ENCODE results near the gene WASHC2C. TPM values are rescaled to one million over a fixed set of nuclear protein-coding genes. Genes with fewer than 3 reads are reported as not detected.
"Not testable (repeated sequence)": the region's sequence is repeated elsewhere in the genome, so short reads cannot be mapped to it uniquely, and the experiment has no call there.

Gene WASHC2C
- total RNA-seq, 1 donor from 2014 or later: 49.1 TPM

- H3K27me3 ChIP-seq (ENCODE audit: control insufficient read depth, insufficient read depth, low read length); H3K4me3 ChIP-seq (ENCODE audit: low read depth, low read length); DNase-seq (ENCODE audit: low read depth); H3K36me3 ChIP-seq (ENCODE audit: control insufficient read depth, insufficient read depth, low read length): not testable (repeated sequence)
Observed at GRCh38 chr10:45753979-45754495, 27.0 kb downstream of the WASHC2C start.

GRCh38 chr10:45755083-45755482, 28.0 kb downstream of the WASHC2C start:
- H3K4me3 ChIP-seq (ENCODE audit: low read depth, low read length); DNase-seq (ENCODE audit: low read depth); H3K36me3 ChIP-seq (ENCODE audit: control insufficient read depth, insufficient read depth, low read length); H3K27me3 ChIP-seq (ENCODE audit: control insufficient read depth, insufficient read depth, low read length): not testable (repeated sequence)

- H3K4me3 ChIP-seq (ENCODE audit: low read depth, low read length); DNase-seq (ENCODE audit: low read depth); H3K27me3 ChIP-seq (ENCODE audit: control insufficient read depth, insufficient read depth, low read length); H3K36me3 ChIP-seq (ENCODE audit: control insufficient read depth, insufficient read depth, low read length): not testable (repeated sequence)
Observed at GRCh38 chr10:45756065-45756464, 29.0 kb downstream of the WASHC2C start.

GRCh38 chr10:45757661-45758396, 30.8 kb downstream of the WASHC2C start:
- not testable (repeated sequence) for H3K4me3 ChIP-seq (ENCODE audit: low read depth, low read length); H3K27me3 ChIP-seq (ENCODE audit: control insufficient read depth, insufficient read depth, low read length); H3K36me3 ChIP-seq (ENCODE audit: control insufficient read depth, insufficient read depth, low read length); DNase-seq (ENCODE audit: low read depth)

GRCh38 chr10:45761622-45762021, 34.6 kb downstream of the WASHC2C start:
- H3K27me3 ChIP-seq (ENCODE audit: control insufficient read depth, insufficient read depth, low read length); H3K4me3 ChIP-seq (ENCODE audit: low read depth, low read length); H3K36me3 ChIP-seq (ENCODE audit: control insufficient read depth, insufficient read depth, low read length); DNase-seq (ENCODE audit: low read depth): not testable (repeated sequence)

- DNase-seq (ENCODE audit: low read depth); H3K36me3 ChIP-seq (ENCODE audit: control insufficient read depth, insufficient read depth, low read length); H3K27me3 ChIP-seq (ENCODE audit: control insufficient read depth, insufficient read depth, low read length); H3K4me3 ChIP-seq (ENCODE audit: low read depth, low read length): not testable (repeated sequence)
Observed at GRCh38 chr10:45763037-45763436, 36.0 kb downstream of the WASHC2C start.

DNA sequence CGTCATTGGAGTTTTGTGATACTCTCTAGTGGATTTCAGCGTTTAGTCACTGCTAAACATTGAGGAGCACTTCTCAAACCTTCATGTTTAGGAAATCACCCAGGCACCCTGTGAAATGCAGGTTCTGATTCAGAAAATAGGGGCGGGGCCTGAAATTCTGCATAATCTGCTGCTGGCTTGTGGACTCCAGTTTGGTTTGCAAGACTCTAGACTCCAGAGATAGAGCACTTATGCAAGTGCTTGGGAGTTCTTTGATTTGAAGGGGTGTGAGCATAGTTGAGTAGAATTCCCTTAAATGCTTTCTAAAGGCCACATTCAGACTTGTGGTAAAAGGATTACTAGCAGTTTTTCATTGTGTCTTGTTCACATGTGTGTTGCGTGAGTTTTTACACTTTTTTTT, 41.3 kb downstream of the WASHC2C start:
- not testable (repeated sequence) for H3K36me3 ChIP-seq (ENCODE audit: control insufficient read depth, insufficient read depth, low read length); DNase-seq (ENCODE audit: low read depth); H3K27me3 ChIP-seq (ENCODE audit: control insufficient read depth, insufficient read depth, low read length); H3K4me3 ChIP-seq (ENCODE audit: low read depth, low read length)

DNA sequence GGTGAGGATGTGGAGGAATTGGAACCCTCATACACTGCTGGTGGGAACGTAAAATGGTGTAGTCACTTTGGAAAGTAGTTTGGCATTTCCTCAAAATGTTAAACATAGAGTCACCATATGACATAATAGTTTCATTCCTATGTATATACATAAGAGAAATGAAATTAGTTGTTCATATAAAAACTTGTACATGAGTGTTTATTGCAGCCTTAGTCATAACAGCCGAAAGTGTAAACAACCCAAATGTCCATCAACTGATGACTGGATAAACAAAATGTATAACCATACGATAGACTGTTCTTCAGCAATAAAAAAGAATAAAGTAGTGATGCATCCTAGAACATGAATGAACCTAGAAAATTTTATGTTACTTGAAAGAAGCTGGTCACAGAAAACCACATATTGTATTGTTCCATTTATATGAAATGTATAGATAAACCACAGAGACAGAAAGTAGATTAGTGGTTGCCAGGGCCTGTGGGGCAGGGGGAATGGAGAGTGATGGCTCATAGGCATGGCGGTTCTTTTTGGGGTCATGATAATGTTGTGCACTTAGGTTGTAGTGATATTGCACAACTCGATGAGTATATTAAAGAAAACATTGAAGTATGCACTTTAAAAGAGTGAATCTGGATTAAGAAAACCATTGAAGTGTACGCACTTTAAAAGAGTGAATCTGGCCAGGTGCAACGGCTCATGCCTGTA, 44.8 kb downstream of the WASHC2C start:
- H3K4me3 ChIP-seq (ENCODE audit: low read depth, low read length); H3K27me3 ChIP-seq (ENCODE audit: control insufficient read depth, insufficient read depth, low read length); H3K36me3 ChIP-seq (ENCODE audit: control insufficient read depth, insufficient read depth, low read length); DNase-seq (ENCODE audit: low read depth): not testable (repeated sequence)

DNA sequence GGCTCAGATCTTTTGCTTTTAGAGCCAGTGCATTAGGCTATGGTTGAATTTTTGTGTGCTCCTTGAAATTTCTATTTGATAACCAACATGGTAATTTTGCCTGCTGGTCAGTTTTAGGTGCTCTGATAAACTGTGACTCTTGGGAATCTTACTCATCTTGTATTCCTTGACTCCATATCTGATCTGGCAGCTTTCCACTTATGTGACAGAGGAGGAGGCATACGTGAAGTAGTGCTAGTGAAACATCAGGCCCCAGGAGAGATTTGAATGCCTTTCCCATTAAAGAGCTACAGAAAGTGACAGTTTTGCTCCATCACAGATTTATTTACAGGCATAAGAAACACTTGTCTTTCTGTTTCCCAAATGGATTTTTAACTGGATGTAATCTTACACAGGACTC, 59.2 kb downstream of the WASHC2C start:
- not testable (repeated sequence) for DNase-seq (ENCODE audit: low read depth); H3K36me3 ChIP-seq (ENCODE audit: control insufficient read depth, insufficient read depth, low read length); H3K27me3 ChIP-seq (ENCODE audit: control insufficient read depth, insufficient read depth, low read length); H3K4me3 ChIP-seq (ENCODE audit: low read depth, low read length)

GRCh38 chr10:45787212-45787741, 60.2 kb downstream of the WASHC2C start:
- DNase-seq (ENCODE audit: low read depth); H3K36me3 ChIP-seq (ENCODE audit: control insufficient read depth, insufficient read depth, low read length); H3K27me3 ChIP-seq (ENCODE audit: control insufficient read depth, insufficient read depth, low read length); H3K4me3 ChIP-seq (ENCODE audit: low read depth, low read length): not testable (repeated sequence)

GRCh38 chr10:45789991-45790390, 62.9 kb downstream of the WASHC2C start:
- not testable (repeated sequence) for H3K4me3 ChIP-seq (ENCODE audit: low read depth, low read length); DNase-seq (ENCODE audit: low read depth); H3K36me3 ChIP-seq (ENCODE audit: control insufficient read depth, insufficient read depth, low read length); H3K27me3 ChIP-seq (ENCODE audit: control insufficient read depth, insufficient read depth, low read length)

DNA sequence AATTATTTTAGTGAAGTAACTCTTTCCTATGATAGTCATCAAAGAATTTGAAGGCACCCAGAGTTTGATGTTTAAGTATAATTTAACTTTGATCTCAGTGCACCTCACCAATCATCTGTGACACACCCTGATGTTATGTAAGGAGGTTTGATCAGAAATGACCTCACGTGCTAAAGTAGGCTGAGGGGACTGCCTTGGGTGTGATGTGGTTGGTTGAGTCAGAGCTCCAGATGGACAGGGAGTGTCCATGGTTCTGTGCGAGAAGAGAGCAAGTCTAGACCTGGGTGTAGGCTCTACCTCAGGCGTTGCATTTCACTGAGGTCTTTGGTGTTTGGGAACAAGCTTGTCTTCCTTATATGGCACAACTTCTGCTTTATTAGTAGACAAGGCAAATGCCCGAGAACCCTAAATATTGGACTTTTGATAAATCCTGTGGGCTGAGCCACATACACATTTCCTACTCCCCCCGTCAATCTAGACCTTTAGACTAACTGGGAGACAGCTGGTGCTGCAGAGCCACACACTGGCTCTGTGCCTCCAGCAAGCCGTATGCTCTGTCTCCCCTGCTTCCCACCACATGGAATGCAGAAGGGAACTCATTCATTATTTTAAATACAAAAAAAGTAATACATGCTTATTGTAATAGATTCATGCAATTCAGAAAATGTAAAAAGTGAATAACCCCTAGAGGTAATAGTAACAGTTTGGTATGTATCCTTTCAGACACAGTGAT, 63.8 kb downstream of the WASHC2C start:
- H3K27me3 ChIP-seq (ENCODE audit: control insufficient read depth, insufficient read depth, low read length); DNase-seq (ENCODE audit: low read depth); H3K36me3 ChIP-seq (ENCODE audit: control insufficient read depth, insufficient read depth, low read length); H3K4me3 ChIP-seq (ENCODE audit: low read depth, low read length): not testable (repeated sequence)

- H3K36me3 ChIP-seq (ENCODE audit: control insufficient read depth, insufficient read depth, low read length); H3K4me3 ChIP-seq (ENCODE audit: low read depth, low read length); H3K27me3 ChIP-seq (ENCODE audit: control insufficient read depth, insufficient read depth, low read length); DNase-seq (ENCODE audit: low read depth): not testable (repeated sequence)
Observed at GRCh38 chr10:45794761-45795160, 67.7 kb downstream of the WASHC2C start.

GRCh38 chr10:45803060-45804010, 76.3 kb downstream of the WASHC2C start:
- peak; percentile 39 for DNase-seq (ENCODE audit: low read depth)

More at GRCh38 chr10:45803060-45804010, 76.3 kb downstream of the WASHC2C start:
- not testable (repeated sequence) for H3K36me3 ChIP-seq (ENCODE audit: control insufficient read depth, insufficient read depth, low read length); H3K4me3 ChIP-seq (ENCODE audit: low read depth, low read length); H3K27me3 ChIP-seq (ENCODE audit: control insufficient read depth, insufficient read depth, low read length)
